Gastroesophageal sphincter (tissue), 4 donors: ENCODE measurements around the gene AUNIP. TPM values are rescaled to one million over a fixed set of nuclear protein-coding genes. Genes with fewer than 3 reads are reported as not detected.

Experiments used
- ATAC-seq: fragments of 150-250 bp; one replicate; pipeline ENCODE4 v1.9.1; 2016; ENCODE audit warnings: mild to moderate bottlenecking, moderate library complexity
- H3K27ac ChIP-seq, 4 donors: fragments of 200-600 bp; sonication (generic) in 3 of 4; 1 replicate in 3 of 4; 2 replicates in 1 of 4; pipeline ENCODE4 v1.5.1; 2016 to 2019
- H3K27me3 ChIP-seq: fragments of 200-600 bp; sonication (generic); one replicate; pipeline ENCODE4 v1.5.1; 2019
- H3K36me3 ChIP-seq, 2 donors: fragments of 200-600 bp; sonication (generic); one replicate each; pipeline ENCODE4 v1.5.1; 2019; ENCODE audit warnings: control low read depth in 1 of 2
- H3K4me1 ChIP-seq, 3 donors: fragments of 200-600 bp; sonication (generic); 1 replicate in 2 of 3; 2 replicates in 1 of 3; pipeline ENCODE4 v1.5.1; 2016 to 2019; ENCODE audit warnings: control low read depth in 2 of 3
- H3K4me3 ChIP-seq, 2 donors: fragments of 200-600 bp; sonication (generic); one replicate each; pipeline ENCODE4 v1.5.1; 2019; ENCODE audit warnings: mild to moderate bottlenecking in 1 of 2, moderate library complexity in 1 of 2
- H3K9me3 ChIP-seq, 3 donors: fragments of 200-600 bp; sonication (generic); one replicate each; pipeline ENCODE4 v1.5.1; 2017 to 2019; ENCODE audit warnings: control low read depth in 2 of 3
- EP300 ChIP-seq: sonication (generic); formaldehyde crosslinking; IDR thresholded peaks from one replicate; pipeline ENCODE4 v1.6.1; 2017; ENCODE audit warnings: antibody characterized with exemption, mild to moderate bottlenecking
- POLR2A ChIP-seq, 2 donors: fragments of 450-650 bp; IDR thresholded peaks; one replicate each; pipeline ENCODE4 v1.6.1; 2017; ENCODE audit warnings: antibody characterized with exemption in 2 of 2, mild to moderate bottlenecking in 2 of 2, moderate library complexity in 1 of 2
- POLR2AphosphoS5 ChIP-seq: sonication (generic); formaldehyde crosslinking; IDR thresholded peaks from one replicate; pipeline ENCODE4 v1.6.1; 2017; ENCODE audit warnings: antibody characterized with exemption
- WGBS, 2 donors: methylation state at CpG; one replicate each; pipeline ENCODE4 v1.1.5; 2018; ENCODE audit warnings: low coverage in 1 of 2; 5-methylcytosine and 5-hydroxymethylcytosine counted together
- total RNA-seq, 4 donors: library from RNA; depleted of rRNA; stranded (reverse); fragments of >200 nt; gene quantifications; one replicate each; pipeline ENCODE4 v1.1.0, GENCODE V29; 2016
- TF ChIP-seq, protein P1 (sequence below), 4 experiments: fragments of 200-600 bp in 2 of 4; fragments of 450-650 bp in 2 of 4; sonication (generic) in 1 of 4; IDR thresholded peaks; one replicate each; pipeline ENCODE4 v1.5.1; 2017 to 2019; ENCODE audit warnings: antibody characterized with exemption in 4 of 4, mild to moderate bottlenecking in 2 of 4, moderate library complexity in 2 of 4

The AUNIP gene
- total RNA-seq, 4 donors from 2014 or later = 0.52 to 1.1 TPM; not detected in 2

DNA sequence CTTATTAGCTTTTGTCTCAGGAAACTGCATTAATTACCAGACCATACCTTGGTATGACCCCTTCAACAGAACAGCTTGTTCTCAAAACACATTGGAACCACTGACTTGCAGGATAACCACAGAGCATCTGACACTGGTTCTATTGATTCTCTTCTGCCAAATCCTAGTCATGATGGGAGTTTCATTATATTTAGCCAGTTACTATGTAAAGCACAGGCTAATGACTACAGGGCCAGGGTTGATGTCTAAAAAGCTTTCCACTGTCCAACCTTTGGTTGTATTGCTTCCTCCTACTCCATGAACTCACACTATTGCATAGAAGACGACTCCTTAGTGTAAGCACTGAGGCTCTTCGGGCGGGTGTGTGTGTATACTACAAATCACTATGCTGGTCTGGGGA, 43.2 kb upstream of the AUNIP start:
- no peak overlapping the region for H3K27ac ChIP-seq

DNA sequence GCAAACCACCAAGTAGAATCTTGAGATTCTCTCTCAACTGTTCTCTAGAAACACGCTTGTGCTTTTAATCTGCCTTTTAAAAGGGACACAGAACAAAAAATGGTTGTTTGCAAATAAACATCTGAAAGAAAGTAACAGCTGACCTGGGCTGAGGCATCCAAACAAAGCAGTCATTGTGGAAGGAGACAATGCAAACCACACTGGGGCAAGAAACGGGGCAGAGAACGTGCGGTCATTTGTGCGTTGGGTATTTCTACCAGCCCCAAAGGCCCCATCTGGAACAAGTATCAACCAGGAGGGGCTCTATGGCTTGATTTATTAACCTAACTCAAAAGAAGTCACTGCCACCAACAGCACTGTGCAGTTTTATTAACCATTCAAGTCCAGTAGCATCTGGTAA, 41.0 kb upstream of the AUNIP start:
- H3K27me3 ChIP-seq = no peaks in the 10 kb centered on the region
- H3K4me3 ChIP-seq = no peak overlapping the region
- WGBS, 2 donors = 69 to 80% methylated on average over 5 of the region's 5 CpGs
- TF ChIP-seq POLR2A (IDR thresholded peaks at IDR 0.05) (no peak), POLR2AphosphoS5 (no peak), EP300 (no peak)
- TF ChIP-seq, protein P1, sequence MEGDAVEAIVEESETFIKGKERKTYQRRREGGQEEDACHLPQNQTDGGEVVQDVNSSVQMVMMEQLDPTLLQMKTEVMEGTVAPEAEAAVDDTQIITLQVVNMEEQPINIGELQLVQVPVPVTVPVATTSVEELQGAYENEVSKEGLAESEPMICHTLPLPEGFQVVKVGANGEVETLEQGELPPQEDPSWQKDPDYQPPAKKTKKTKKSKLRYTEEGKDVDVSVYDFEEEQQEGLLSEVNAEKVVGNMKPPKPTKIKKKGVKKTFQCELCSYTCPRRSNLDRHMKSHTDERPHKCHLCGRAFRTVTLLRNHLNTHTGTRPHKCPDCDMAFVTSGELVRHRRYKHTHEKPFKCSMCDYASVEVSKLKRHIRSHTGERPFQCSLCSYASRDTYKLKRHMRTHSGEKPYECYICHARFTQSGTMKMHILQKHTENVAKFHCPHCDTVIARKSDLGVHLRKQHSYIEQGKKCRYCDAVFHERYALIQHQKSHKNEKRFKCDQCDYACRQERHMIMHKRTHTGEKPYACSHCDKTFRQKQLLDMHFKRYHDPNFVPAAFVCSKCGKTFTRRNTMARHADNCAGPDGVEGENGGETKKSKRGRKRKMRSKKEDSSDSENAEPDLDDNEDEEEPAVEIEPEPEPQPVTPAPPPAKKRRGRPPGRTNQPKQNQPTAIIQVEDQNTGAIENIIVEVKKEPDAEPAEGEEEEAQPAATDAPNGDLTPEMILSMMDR (IDR thresholded peaks at IDR 0.05) = no peak
- H3K27ac ChIP-seq = no peak overlapping the region
- H3K36me3 ChIP-seq = peaks cover 0 to 40% of the 10 kb centered on the region in 2 donors
- no peaks in the 10 kb centered on the region for H3K9me3 ChIP-seq
- peaks cover 0 to 27% (median 7%) of the 10 kb centered on the region in 3 donors for H3K4me1 ChIP-seq
- no peak for ATAC-seq

More for the DNA sequence above, 43.2 kb upstream of the AUNIP start:
- ATAC-seq = no peak
- 50 to 83% methylated on average over 1 to 3 of the region's 3 CpGs for WGBS, 2 donors
- Histone ChIP-seq H3K27me3 (no peaks in the 10 kb centered on the region), H3K4me3 (no peak overlapping the region), H3K9me3 (no peaks in the 10 kb centered on the region), H3K4me1 (peaks cover 0 to 36% (median 9%) of the 10 kb centered on the region in 3 donors), H3K36me3 (peaks cover 0 to 40% of the 10 kb centered on the region in 2 donors)
- no peak for TF ChIP-seq POLR2AphosphoS5
- no peak for TF ChIP-seq EP300
- TF ChIP-seq, protein P1 (IDR thresholded peaks at IDR 0.05) = no peak
- TF ChIP-seq POLR2A (IDR thresholded peaks at IDR 0.05) = no peak

DNA sequence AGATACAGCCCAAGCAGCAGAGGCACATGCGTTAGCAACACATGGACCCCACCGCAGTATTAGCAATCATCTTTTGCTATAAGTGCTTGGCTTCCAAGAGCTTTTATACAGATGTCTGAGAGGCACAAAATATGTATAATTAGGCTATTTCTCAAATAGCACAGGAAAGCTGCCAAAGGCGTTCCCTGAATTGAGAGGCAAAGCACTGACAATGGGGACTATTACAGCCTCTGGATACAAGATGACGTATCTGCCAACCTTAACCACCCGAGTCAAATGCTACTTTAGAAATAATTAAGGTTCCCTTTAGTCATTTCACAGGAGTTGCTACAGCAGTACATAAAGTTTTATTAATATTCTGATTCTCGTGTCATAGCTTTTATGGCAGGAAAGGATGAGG, 40.5 kb upstream of the AUNIP start:
- no peak for ATAC-seq
- no peak overlapping the region for H3K4me3 ChIP-seq
- no peaks in the 10 kb centered on the region for H3K9me3 ChIP-seq
- peaks cover 0 to 27% (median 7%) of the 10 kb centered on the region in 3 donors for H3K4me1 ChIP-seq
- no peak for TF ChIP-seq POLR2AphosphoS5
- H3K36me3 ChIP-seq = peaks cover 0 to 40% of the 10 kb centered on the region in 2 donors
- 73 to 75% methylated on average over 4 of the region's 6 CpGs for WGBS, 2 donors
- H3K27me3 ChIP-seq = no peaks in the 10 kb centered on the region
- H3K27ac ChIP-seq = no peak overlapping the region

DNA sequence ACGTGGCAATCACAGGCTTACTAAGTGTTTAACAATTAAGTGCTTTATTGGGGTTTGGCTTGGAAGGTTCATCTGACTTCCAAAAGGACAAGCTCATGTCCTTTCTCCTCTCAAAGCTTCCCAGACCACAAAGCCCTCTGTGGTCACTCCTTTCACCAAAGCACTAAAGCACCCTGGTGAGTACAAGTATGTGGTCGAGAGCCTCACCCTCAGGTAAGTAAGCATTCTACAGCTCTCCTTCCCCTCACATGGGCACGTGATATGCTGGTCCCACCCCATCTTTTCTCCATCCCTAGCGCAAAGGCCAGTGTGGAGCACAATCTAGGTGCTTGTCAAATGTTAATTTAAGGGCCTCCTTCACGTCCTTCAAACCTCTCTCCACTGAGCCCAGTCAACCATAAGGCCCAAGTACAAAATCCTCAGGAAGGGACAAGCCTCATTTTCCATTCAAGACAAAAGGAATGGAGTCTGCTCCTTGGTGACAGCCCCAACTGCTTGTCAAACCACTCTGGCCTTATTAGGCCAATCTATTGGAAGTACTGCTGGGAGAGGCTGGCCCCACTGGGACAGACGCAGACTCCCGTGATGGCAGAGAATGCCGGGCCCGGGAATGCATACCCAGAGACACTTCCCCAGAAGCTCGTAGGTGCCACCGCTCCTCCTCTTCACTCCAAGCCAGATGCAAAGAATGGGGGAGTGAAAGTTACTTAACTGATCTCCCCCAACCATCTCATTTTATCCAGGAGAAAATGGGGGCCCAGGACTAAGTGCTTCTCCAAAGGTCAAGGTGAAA, 39.2 kb upstream of the AUNIP start:
- H3K4me3 ChIP-seq = no peak overlapping the region
- peaks cover 0 to 40% of the 10 kb centered on the region in 2 donors for H3K36me3 ChIP-seq
- no peaks in the 10 kb centered on the region for H3K9me3 ChIP-seq
- 69 to 79% methylated on average over 2 to 5 of the region's 11 CpGs for WGBS, 2 donors
- no peak for ATAC-seq
- peaks cover 0 to 17% (median 2%) of the 10 kb centered on the region in 3 donors for H3K4me1 ChIP-seq
- H3K27me3 ChIP-seq = no peaks in the 10 kb centered on the region
- H3K27ac ChIP-seq = no peak overlapping the region
- TF ChIP-seq POLR2A (IDR thresholded peaks at IDR 0.05) (no peak), EP300 (no peak), POLR2AphosphoS5 (no peak)
- TF ChIP-seq, protein P1 (IDR thresholded peaks at IDR 0.05) = no peak

DNA sequence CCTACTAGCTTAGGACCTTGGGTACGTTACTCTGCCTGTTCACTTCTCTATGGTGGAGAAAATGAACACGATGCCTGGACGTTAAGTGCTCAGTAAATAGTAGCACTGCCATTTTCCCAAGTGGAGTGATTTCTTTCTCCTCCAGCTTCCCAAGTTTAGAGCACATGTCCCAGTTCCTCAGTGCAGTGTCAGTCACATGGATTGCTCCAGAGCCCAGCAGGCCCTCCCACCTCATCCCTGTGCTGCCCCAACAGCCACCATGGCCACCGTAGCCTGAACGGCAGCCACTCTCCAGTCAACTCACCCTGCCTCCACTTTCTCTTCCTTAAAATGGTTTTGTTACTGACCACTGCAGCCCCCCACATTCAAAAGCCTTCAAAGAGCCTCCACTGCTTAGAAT, 38.5 kb upstream of the AUNIP start:
- peaks cover 0 to 40% of the 10 kb centered on the region in 2 donors for H3K36me3 ChIP-seq
- H3K9me3 ChIP-seq = no peaks in the 10 kb centered on the region
- 53% methylated on average over 2 of the region's 5 CpGs; no CpG with 5 or more reads in 1 of the 2 donors for WGBS, 2 donors
- no peak for ATAC-seq
- H3K27ac ChIP-seq = no peak overlapping the region
- peaks cover 0 to 23% (median 2%) of the 10 kb centered on the region in 3 donors for H3K4me1 ChIP-seq
- H3K27me3 ChIP-seq = no peaks in the 10 kb centered on the region
- H3K4me3 ChIP-seq = no peak overlapping the region
- TF ChIP-seq EP300 (no peak), POLR2A (IDR thresholded peaks at IDR 0.05) (no peak), POLR2AphosphoS5 (no peak)
- TF ChIP-seq, protein P1 (IDR thresholded peaks at IDR 0.05) = no peak
